ENCODE data around the gene LLPH.

- TF ChIP-seq CTCF (IDR thresholded peaks at IDR 0.05; ENCODE audit: low read length) = no peak
- TF ChIP-seq EZH2 (IDR thresholded peaks at IDR 0.05; ENCODE audit: borderline replicate concordance, low read length) = no peak
Observed at GRCh38 chr12:66083766-66084165, 46.8 kb downstream of the LLPH start.

All from OCI-LY1 (cell line).